ENCODE data around the gene TBC1D25.

TBC1D25 gene

DNA sequence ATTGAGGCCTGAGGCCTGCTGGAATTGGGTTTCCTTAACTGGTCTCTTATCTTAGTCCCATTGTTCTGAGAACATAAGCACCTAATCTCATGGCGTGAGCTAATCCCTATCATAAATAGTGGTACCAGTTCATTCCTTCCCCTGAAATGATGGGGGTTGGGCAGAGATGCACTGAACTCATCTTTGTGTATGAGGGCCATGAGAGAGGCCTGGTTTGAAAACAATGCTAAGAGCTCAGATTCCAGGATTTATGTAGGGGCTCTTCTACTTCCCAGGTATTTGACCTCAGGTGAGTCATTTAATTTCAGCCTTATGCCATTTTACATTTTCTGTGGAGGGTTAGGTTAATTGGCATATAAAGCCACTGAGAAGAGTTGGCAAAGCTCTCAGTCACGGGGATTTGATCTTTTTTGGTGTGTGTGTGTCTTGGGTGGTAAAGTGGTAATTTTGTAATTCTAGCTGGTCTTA lies 39.2 kb downstream of the TBC1D25 start (continued):
- TF ChIP-seq, protein P1, sequence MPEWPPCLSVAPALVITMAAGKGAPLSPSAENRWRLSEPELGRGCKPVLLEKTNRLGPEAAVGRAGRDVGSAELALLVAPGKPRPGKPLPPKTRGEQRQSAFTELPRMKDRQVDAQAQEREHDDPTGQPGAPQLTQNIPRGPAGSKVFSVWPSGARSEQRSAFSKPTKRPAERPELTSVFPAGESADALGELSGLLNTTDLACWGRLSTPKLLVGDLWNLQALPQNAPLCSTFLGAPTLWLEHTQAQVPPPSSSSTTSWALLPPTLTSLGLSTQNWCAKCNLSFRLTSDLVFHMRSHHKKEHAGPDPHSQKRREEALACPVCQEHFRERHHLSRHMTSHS (tag by site-specific recombination; IDR thresholded peaks at IDR 0.05) = no peak
- TF ChIP-seq OSR2 (tag by site-specific recombination; IDR thresholded peaks at IDR 0.05) (0 out of 2 replicates have a peak, but pooled peaks have one; percentile 24), ZSCAN30 (tag by site-specific recombination; IDR thresholded peaks at IDR 0.05) (peak; percentile 33; the same call in 1 of the 2 replicates), ZNF768 (tag by site-specific recombination; IDR thresholded peaks at IDR 0.05) (no peak), FEZF1 (tag by site-specific recombination; IDR thresholded peaks at IDR 0.05) (peak; percentile 74), IKZF3 (tag by site-specific recombination; IDR thresholded peaks at IDR 0.05) (0 out of 2 replicates have a peak, but pooled peaks have one; percentile 14), ZXDB (tag by site-specific recombination; IDR thresholded peaks at IDR 0.05) (peak; percentile 68; the same call in 1 of the 2 replicates), BCL11A (tag by site-specific recombination; IDR thresholded peaks at IDR 0.05; ENCODE audit: low read depth) (no peak), ZNF692 (tag by site-specific recombination; IDR thresholded peaks at IDR 0.05) (no peak), TSHZ1 (tag by site-specific recombination; IDR thresholded peaks at IDR 0.05; ENCODE audit: borderline replicate concordance) (no peak; the same call in 1 of the 2 replicates), ZSCAN16 (tag by site-specific recombination; IDR thresholded peaks at IDR 0.05) (no peak), ZNF274 (IDR thresholded peaks at IDR 0.05; ENCODE audit: low read length) (no peak), ZNF274 (tag by site-specific recombination; IDR thresholded peaks at IDR 0.05; ENCODE audit: borderline replicate concordance) (no peak), ZNF837 (tag by site-specific recombination; IDR thresholded peaks at IDR 0.05) (no peak), ZNF677 (tag by site-specific recombination; IDR thresholded peaks at IDR 0.05) (no peak), ZNF146 (tag by site-specific recombination; IDR thresholded peaks at IDR 0.05) (no peak), ZBTB7A (tag by site-specific recombination; IDR thresholded peaks at IDR 0.05; ENCODE audit: low read depth) (no peak), ZBTB17 (tag by site-specific recombination; IDR thresholded peaks at IDR 0.05) (no peak), ZNF341 (tag by site-specific recombination; IDR thresholded peaks at IDR 0.05; ENCODE audit: low read depth) (no peak), ZNF37A (tag by site-specific recombination; IDR thresholded peaks at IDR 0.05) (no peak), ZNF292 (tag by site-specific recombination; IDR thresholded peaks at IDR 0.05; ENCODE audit: borderline replicate concordance, low read depth) (no peak)
- TF ChIP-seq, protein P2, sequence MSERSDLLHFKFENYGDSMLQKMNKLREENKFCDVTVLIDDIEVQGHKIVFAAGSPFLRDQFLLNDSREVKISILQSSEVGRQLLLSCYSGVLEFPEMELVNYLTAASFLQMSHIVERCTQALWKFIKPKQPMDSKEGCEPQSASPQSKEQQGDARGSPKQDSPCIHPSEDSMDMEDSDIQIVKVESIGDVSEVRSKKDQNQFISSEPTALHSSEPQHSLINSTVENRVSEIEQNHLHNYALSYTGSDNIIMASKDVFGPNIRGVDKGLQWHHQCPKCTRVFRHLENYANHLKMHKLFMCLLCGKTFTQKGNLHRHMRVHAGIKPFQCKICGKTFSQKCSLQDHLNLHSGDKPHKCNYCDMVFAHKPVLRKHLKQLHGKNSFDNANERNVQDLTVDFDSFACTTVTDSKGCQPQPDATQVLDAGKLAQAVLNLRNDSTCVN (tag by site-specific recombination; optimal IDR thresholded peaks at IDR 0.05) = no peak
- TF ChIP-seq, protein P3, sequence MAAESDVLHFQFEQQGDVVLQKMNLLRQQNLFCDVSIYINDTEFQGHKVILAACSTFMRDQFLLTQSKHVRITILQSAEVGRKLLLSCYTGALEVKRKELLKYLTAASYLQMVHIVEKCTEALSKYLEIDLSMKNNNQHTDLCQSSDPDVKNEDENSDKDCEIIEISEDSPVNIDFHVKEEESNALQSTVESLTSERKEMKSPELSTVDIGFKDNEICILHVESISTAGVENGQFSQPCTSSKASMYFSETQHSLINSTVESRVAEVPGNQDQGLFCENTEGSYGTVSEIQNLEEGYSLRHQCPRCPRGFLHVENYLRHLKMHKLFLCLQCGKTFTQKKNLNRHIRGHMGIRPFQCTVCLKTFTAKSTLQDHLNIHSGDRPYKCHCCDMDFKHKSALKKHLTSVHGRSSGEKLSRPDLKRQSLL (tag by site-specific recombination; IDR thresholded peaks at IDR 0.05) = no peak
- TF ChIP-seq, protein P4, sequence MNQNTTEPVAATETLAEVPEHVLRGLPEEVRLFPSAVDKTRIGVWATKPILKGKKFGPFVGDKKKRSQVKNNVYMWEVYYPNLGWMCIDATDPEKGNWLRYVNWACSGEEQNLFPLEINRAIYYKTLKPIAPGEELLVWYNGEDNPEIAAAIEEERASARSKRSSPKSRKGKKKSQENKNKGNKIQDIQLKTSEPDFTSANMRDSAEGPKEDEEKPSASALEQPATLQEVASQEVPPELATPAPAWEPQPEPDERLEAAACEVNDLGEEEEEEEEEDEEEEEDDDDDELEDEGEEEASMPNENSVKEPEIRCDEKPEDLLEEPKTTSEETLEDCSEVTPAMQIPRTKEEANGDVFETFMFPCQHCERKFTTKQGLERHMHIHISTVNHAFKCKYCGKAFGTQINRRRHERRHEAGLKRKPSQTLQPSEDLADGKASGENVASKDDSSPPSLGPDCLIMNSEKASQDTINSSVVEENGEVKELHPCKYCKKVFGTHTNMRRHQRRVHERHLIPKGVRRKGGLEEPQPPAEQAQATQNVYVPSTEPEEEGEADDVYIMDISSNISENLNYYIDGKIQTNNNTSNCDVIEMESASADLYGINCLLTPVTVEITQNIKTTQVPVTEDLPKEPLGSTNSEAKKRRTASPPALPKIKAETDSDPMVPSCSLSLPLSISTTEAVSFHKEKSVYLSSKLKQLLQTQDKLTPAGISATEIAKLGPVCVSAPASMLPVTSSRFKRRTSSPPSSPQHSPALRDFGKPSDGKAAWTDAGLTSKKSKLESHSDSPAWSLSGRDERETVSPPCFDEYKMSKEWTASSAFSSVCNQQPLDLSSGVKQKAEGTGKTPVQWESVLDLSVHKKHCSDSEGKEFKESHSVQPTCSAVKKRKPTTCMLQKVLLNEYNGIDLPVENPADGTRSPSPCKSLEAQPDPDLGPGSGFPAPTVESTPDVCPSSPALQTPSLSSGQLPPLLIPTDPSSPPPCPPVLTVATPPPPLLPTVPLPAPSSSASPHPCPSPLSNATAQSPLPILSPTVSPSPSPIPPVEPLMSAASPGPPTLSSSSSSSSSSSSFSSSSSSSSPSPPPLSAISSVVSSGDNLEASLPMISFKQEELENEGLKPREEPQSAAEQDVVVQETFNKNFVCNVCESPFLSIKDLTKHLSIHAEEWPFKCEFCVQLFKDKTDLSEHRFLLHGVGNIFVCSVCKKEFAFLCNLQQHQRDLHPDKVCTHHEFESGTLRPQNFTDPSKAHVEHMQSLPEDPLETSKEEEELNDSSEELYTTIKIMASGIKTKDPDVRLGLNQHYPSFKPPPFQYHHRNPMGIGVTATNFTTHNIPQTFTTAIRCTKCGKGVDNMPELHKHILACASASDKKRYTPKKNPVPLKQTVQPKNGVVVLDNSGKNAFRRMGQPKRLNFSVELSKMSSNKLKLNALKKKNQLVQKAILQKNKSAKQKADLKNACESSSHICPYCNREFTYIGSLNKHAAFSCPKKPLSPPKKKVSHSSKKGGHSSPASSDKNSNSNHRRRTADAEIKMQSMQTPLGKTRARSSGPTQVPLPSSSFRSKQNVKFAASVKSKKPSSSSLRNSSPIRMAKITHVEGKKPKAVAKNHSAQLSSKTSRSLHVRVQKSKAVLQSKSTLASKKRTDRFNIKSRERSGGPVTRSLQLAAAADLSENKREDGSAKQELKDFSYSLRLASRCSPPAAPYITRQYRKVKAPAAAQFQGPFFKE (tag by site-specific recombination; IDR thresholded peaks at IDR 0.05; ENCODE audit: borderline replicate concordance) = no peak
